ENCODE measurements around the gene KCNQ5. TPM values are rescaled to one million over a fixed set of nuclear protein-coding genes. Genes with fewer than 3 reads are reported as not detected.

KCNQ5 gene
- total and polyA plus RNA-seq, 2 donors (not counting 1 experiment from before 2014, with no cell fraction given) = 0.74 to 4.6 TPM

DNA sequence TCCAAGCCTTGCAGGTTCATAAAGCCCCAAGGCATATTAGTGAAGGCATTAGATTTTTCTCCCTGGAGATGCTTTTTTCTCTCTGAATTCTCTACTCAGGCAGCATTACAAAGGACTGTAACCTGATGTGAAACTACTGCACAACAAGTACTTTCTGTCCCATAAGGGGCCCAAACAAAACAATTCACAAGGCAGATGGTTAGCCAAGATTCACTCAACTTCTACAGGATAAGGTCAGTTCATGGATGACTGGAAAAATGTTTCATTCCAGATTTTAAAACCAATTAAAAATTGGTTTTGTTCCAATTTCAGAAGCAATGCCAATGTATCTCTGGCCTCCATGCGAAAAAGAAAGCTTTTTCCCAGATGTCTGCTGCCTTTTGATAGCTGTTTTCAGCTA is 421.6 kb downstream of the KCNQ5 start:
- H3K27ac ChIP-seq (ENCODE audit: insufficient read depth, low read length) = no peak overlapping the region
- no peaks in the 10 kb centered on the region for H3K9me3 ChIP-seq (ENCODE audit: control insufficient read depth, insufficient read depth, low read depth, low read length)
- H3K4me1 ChIP-seq (ENCODE audit: control insufficient read depth, extremely low read depth, insufficient read depth, low read length) = no peaks in the 10 kb centered on the region
- no peaks in the 10 kb centered on the region for H3K36me3 ChIP-seq (ENCODE audit: control insufficient read depth, insufficient read depth, low read length)
- no peak overlapping the region for H3K4me2 ChIP-seq (ENCODE audit: extremely low read depth, insufficient read depth, low read length)
- H3K9ac ChIP-seq (ENCODE audit: insufficient read depth, low read length) = no peak overlapping the region
- TF ChIP-seq CTCF (conservative IDR thresholded peaks at IDR 0.05 in 1 of 2, IDR thresholded peaks at IDR 0.05 in 1 of 2; ENCODE audit: low read depth in 1 of 2, low read length in 2 of 2) (no peak), EZH2 (IDR thresholded peaks at IDR 0.05; ENCODE audit: low read length, missing control alignments) (no peak)
- H2AFZ ChIP-seq (ENCODE audit: low read length) = no peak overlapping the region
- no peaks in the 10 kb centered on the region for H3K79me2 ChIP-seq (ENCODE audit: control insufficient read depth, insufficient read depth, low read length)
- no peaks in the 10 kb centered on the region for H3K27me3 ChIP-seq (ENCODE audit: control insufficient read depth, insufficient read depth, low read length)
- H3K4me3 ChIP-seq (replicated peaks in 1 of 4; ENCODE audit: control extremely low read depth in 1 of 4, insufficient read depth in 1 of 4, low read depth in 3 of 4, low read length in 4 of 4) = no peak overlapping the region
- DNase-seq (ENCODE audit: low read depth in 2 of 2) = no peak
- no peaks in the 10 kb centered on the region for H4K20me1 ChIP-seq (ENCODE audit: control insufficient read depth, extremely low read depth, insufficient read depth, low read length)

DNA sequence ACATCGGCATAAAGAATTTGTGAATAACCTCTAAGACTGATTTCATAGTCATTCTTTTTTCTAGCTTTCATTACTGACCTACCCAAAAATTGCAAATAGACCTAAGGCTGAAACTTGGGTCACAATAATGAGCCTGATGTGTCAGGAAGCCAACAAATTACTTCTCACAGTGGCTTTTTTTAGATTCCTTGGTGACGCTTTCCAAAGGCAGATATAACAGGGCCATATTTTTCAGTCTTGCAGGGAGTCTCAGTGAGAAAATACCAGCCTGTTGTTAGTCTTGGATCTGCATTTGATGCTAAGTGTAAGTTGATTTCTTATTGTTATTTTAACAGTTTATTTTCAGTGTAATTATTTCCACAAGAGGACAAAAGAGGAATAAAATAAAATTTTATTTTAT is 423.7 kb downstream of the KCNQ5 start:
- H3K27ac ChIP-seq (ENCODE audit: insufficient read depth, low read length) = no peak overlapping the region
- H3K36me3 ChIP-seq (ENCODE audit: control insufficient read depth, insufficient read depth, low read length) = no peaks in the 10 kb centered on the region
- DNase-seq (ENCODE audit: low read depth in 2 of 2) = no peak
- H2AFZ ChIP-seq (ENCODE audit: low read length) = no peak overlapping the region
- H3K27me3 ChIP-seq (ENCODE audit: control insufficient read depth, insufficient read depth, low read length) = no peaks in the 10 kb centered on the region
- no peak for TF ChIP-seq EZH2 (IDR thresholded peaks at IDR 0.05; ENCODE audit: low read length, missing control alignments)
- no peak for TF ChIP-seq CTCF (conservative IDR thresholded peaks at IDR 0.05 in 1 of 2, IDR thresholded peaks at IDR 0.05 in 1 of 2; ENCODE audit: low read depth in 1 of 2, low read length in 2 of 2)
- H3K9ac ChIP-seq (ENCODE audit: insufficient read depth, low read length) = no peak overlapping the region
- H3K4me2 ChIP-seq (ENCODE audit: extremely low read depth, insufficient read depth, low read length) = no peak overlapping the region
- no peaks in the 10 kb centered on the region for H3K4me1 ChIP-seq (ENCODE audit: control insufficient read depth, extremely low read depth, insufficient read depth, low read length)
- no peaks in the 10 kb centered on the region for H3K79me2 ChIP-seq (ENCODE audit: control insufficient read depth, insufficient read depth, low read length)
- no peaks in the 10 kb centered on the region for H3K9me3 ChIP-seq (ENCODE audit: control insufficient read depth, insufficient read depth, low read depth, low read length)
- H4K20me1 ChIP-seq (ENCODE audit: control insufficient read depth, extremely low read depth, insufficient read depth, low read length) = no peaks in the 10 kb centered on the region
- no peak overlapping the region for H3K4me3 ChIP-seq (replicated peaks in 1 of 4; ENCODE audit: control extremely low read depth in 1 of 4, insufficient read depth in 1 of 4, low read depth in 3 of 4, low read length in 4 of 4)

DNA sequence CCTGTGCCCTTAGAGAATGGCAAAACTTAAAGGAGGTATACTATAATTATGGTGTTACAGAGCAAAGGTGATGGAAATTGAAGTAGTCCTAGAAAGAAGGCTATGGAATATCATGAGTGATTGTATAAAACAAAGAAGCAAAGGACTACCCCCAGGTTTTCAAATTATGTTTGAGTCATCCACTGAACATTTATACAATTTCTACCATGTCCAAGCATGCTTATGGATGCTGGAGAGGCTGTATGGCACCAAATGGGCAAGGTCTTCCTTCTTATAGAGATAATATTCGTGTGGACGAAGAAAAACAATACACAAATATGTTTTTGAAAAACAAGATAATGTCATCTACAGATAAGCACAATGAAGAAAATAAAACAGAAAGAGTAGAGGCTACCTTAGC is 425.9 kb downstream of the KCNQ5 start:
- no peak for DNase-seq (ENCODE audit: low read depth in 2 of 2)
- no peaks in the 10 kb centered on the region for H3K27me3 ChIP-seq (ENCODE audit: control insufficient read depth, insufficient read depth, low read length)
- no peaks in the 10 kb centered on the region for H3K9me3 ChIP-seq (ENCODE audit: control insufficient read depth, insufficient read depth, low read depth, low read length)
- no peak overlapping the region for H3K27ac ChIP-seq (ENCODE audit: insufficient read depth, low read length)
- no peaks in the 10 kb centered on the region for H3K36me3 ChIP-seq (ENCODE audit: control insufficient read depth, insufficient read depth, low read length)
- no peaks in the 10 kb centered on the region for H3K79me2 ChIP-seq (ENCODE audit: control insufficient read depth, insufficient read depth, low read length)
- no peaks in the 10 kb centered on the region for H4K20me1 ChIP-seq (ENCODE audit: control insufficient read depth, extremely low read depth, insufficient read depth, low read length)
- no peak overlapping the region for H3K4me2 ChIP-seq (ENCODE audit: extremely low read depth, insufficient read depth, low read length)
- no peak overlapping the region for H3K4me3 ChIP-seq (replicated peaks in 1 of 4; ENCODE audit: control extremely low read depth in 1 of 4, insufficient read depth in 1 of 4, low read depth in 3 of 4, low read length in 4 of 4)
- TF ChIP-seq EZH2 (IDR thresholded peaks at IDR 0.05; ENCODE audit: low read length, missing control alignments) = no peak
- no peak for TF ChIP-seq CTCF (conservative IDR thresholded peaks at IDR 0.05 in 1 of 2, IDR thresholded peaks at IDR 0.05 in 1 of 2; ENCODE audit: low read depth in 1 of 2, low read length in 2 of 2)
- H3K4me1 ChIP-seq (ENCODE audit: control insufficient read depth, extremely low read depth, insufficient read depth, low read length) = no peaks in the 10 kb centered on the region
- H3K9ac ChIP-seq (ENCODE audit: insufficient read depth, low read length) = no peak overlapping the region
- H2AFZ ChIP-seq (ENCODE audit: low read length) = no peak overlapping the region
